Skin epidermis (tissue), 12 donors: ENCODE measurements around the gene SCPEP1.
A peak's percentile ranks its signal among the peaks of the same experiment; 100 is the strongest.

Source experiments
- H3K27ac ChIP-seq, 21 experiments: fragments of 200-600 bp; sonication (generic) in 11 of 21; one replicate each; pipeline ENCODE4 v1.5.0; 2020; ENCODE audit warnings: mild to moderate bottlenecking in 3 of 21, inconsistent platforms in 2 of 21, moderate library complexity in 2 of 21
- H3K4me3 ChIP-seq, 7 experiments: fragments of 200-600 bp; sonication (generic) in 2 of 7; one replicate each; pipeline ENCODE4 v1.5.0; 2020; ENCODE audit warnings: inconsistent platforms in 2 of 7, mild to moderate bottlenecking in 2 of 7, moderate library complexity in 1 of 7

The SCPEP1 gene

GRCh38 chr17:57032343-57032742 lies 54.4 kb downstream of the SCPEP1 start:
- peak overlapping the region in 3 of 21 experiments; percentile 10 to 42 (median 34) for H3K27ac ChIP-seq

GRCh38 chr17:57033296-57033695 lies 55.4 kb downstream of the SCPEP1 start:
- Histone ChIP-seq H3K27ac (peak overlapping the region in 2 of 21 experiments; percentile 31 to 34), H3K4me3 (no peak overlapping the region)

More at GRCh38 chr17:57032343-57032742, 54.4 kb downstream of the SCPEP1 start:
- H3K4me3 ChIP-seq, result no peak overlapping the region

- no peak overlapping the region for H3K4me3 ChIP-seq
- H3K27ac ChIP-seq, result peak overlapping the region in 5 of 21 experiments; percentile 18 to 56 (median 27)
Observed at GRCh38 chr17:57034807-57035754, 57.1 kb downstream of the SCPEP1 start.

- Histone ChIP-seq H3K27ac (peak overlapping the region in 7 of 21 experiments; percentile 15 to 56 (median 27)), H3K4me3 (no peak overlapping the region)
Observed at GRCh38 chr17:57035971-57036481, 58.1 kb downstream of the SCPEP1 start.

GRCh38 chr17:57037411-57037810 lies 59.5 kb downstream of the SCPEP1 start:
- H3K27ac ChIP-seq, result no peak overlapping the region
- H3K4me3 ChIP-seq, result no peak overlapping the region

- H3K27ac ChIP-seq, result no peak overlapping the region
- H3K4me3 ChIP-seq, result no peak overlapping the region
Observed at GRCh38 chr17:57038486-57038885, 60.6 kb downstream of the SCPEP1 start.

- Histone ChIP-seq H3K4me3 (no peak overlapping the region), H3K27ac (no peak overlapping the region)
Observed at GRCh38 chr17:57040571-57040970, 62.6 kb downstream of the SCPEP1 start.

GRCh38 chr17:57043276-57043675 lies 65.3 kb downstream of the SCPEP1 start:
- Histone ChIP-seq H3K4me3 (no peak overlapping the region), H3K27ac (no peak overlapping the region)

- Histone ChIP-seq H3K4me3 (peak overlapping the region; percentile 1 to 34 (median 11)), H3K27ac (peak overlapping the region in 1 of 21 experiments; percentile 37)
Observed at GRCh38 chr17:57044976-57045867, 67.3 kb downstream of the SCPEP1 start.

GRCh38 chr17:57045868-57046704 lies 68.2 kb downstream of the SCPEP1 start:
- Histone ChIP-seq H3K4me3 (peak overlapping the region; percentile 1 to 34 (median 11)), H3K27ac (peak overlapping the region in 5 of 21 experiments; percentile 5 to 49 (median 14))

- Histone ChIP-seq H3K4me3 (peak overlapping the region in 5 of 7 experiments; percentile 1 to 34 (median 21)), H3K27ac (peak overlapping the region in 4 of 21 experiments; percentile 5 to 49 (median 13))
Observed at GRCh38 chr17:57046749-57047148, 68.8 kb downstream of the SCPEP1 start.

- peak overlapping the region in 2 of 21 experiments; percentile 40 to 52 for H3K27ac ChIP-seq
- H3K4me3 ChIP-seq, result no peak overlapping the region
Observed at GRCh38 chr17:57048096-57048495, 70.2 kb downstream of the SCPEP1 start.

GRCh38 chr17:57050306-57050705 lies 72.4 kb downstream of the SCPEP1 start:
- Histone ChIP-seq H3K4me3 (no peak overlapping the region), H3K27ac (no peak overlapping the region)

GRCh38 chr17:57051886-57052361 lies 74.0 kb downstream of the SCPEP1 start:
- H3K27ac ChIP-seq, result peak overlapping the region in 3 of 21 experiments; percentile 6 to 50 (median 30)
- no peak overlapping the region for H3K4me3 ChIP-seq
